HG02852 (cell line): Measurements from ENCODE around the gene LRFN2.

Experiments
- ATAC-seq: cut with Tn5 transposase; IDR thresholded peaks from one replicate; pipeline ENCODE4 v1.9.1; 2021; ENCODE audit warnings: mild to moderate bottlenecking, moderate library complexity; ENCODE audit not compliant: unreplicated experiment

The LRFN2 gene

GRCh38 chr6:40439026-40439800 is 148.0 kb downstream of the LRFN2 start:
- no peak for ATAC-seq

DNA sequence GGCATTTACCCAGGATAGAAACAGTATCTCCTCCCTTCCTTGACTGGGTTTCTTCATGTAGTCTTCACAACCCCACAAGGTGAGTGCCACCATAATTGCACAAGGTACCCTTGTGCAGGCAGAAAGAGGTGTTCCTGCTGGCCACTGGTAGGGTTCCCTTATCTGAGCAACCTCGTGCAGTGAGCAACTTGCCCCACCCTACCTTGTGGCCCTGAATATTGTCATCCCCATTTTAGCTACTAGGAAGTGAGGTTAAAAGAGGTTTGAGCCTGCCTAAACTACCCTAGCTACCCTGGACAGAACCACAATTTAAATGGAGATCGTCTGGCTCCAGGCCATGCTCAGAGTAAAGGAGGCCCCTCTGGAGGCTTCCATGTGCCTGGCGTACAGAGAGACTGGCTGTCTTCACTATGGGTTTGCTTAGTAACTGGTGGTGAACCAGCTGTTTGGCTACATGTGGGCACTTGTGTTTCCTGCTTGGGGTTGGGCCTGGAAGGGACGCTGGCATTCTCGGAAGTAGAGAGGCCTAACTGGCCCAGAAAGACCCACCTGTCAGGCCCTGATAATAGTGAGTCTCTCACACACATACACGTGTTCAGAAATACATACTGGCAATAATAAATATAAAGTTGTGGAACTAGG is 148.8 kb downstream of the LRFN2 start:
- no peak for ATAC-seq

- no peak for ATAC-seq
Measured at GRCh38 chr6:40437631-40438030, 149.5 kb downstream of the LRFN2 start.

GRCh38 chr6:40436685-40437604 is 150.2 kb downstream of the LRFN2 start:
- no peak for ATAC-seq

- no peak for ATAC-seq
Measured at GRCh38 chr6:40432982-40433381, 154.2 kb downstream of the LRFN2 start.

DNA sequence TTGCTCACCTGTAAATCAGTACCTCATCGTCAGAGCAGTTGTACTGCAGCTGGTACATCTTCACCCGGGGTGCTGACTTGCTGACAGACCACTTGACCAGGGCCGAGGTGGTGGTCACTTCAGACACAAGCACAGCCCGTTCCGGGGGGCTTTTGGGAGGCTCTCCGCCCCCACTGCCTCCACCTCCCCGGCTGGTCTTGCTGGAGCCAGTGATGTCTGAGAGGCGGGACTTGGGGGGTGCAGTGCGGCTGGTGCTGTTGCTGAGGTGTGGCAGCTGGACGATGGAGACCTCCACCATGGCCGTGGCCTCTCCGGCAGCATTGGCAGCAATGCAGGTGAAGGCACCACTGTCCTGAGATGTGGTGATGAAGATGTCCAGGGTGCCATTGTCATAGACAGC is 155.5 kb downstream of the LRFN2 start:
- ATAC-seq: no peak

- ATAC-seq: no peak
Measured at GRCh38 chr6:40427196-40427595, 160.0 kb downstream of the LRFN2 start.

GRCh38 chr6:40426346-40427066 is 160.7 kb downstream of the LRFN2 start:
- ATAC-seq: no peak

GRCh38 chr6:40425192-40425919 is 161.8 kb downstream of the LRFN2 start:
- no peak for ATAC-seq

- no peak for ATAC-seq
Measured at GRCh38 chr6:40422046-40422445, 165.1 kb downstream of the LRFN2 start.

DNA sequence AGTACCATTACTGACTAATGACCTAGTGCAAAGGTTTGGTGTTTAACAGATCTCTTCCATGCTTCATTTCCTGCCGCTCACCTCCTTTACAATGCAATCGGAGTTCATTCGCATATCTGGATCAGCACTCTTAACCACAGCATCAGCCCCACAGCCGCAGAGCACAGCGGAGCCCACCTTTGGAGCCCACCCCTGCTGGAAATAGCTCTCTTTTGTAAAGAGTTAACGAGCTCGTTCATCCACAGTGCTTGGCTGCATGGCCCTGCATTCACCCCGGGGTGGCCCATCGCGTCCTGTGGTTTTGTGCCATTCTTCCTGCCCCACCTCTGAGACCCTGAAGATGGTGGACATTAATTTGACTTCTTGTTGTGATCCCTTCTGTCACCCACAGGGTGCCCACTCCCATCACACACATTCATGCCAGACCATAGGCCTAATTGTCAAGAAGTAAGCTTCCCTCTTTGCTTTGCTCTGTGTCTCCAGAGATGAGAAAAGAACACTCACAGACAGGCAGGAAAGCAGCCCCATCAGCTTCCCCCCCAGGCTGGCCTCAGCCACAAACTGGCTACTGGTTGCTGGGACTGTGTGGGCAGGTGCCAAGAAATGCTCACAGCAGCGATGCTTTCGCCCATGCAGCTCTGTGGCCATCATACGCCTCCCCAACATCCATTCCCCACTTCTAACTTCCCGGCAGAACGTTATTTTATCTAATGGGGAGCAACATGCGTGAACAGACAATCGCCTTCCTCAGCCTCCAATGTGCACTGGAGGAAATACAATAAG is 167.0 kb downstream of the LRFN2 start:
- ATAC-seq: no peak

GRCh38 chr6:40419377-40419776 is 167.8 kb downstream of the LRFN2 start:
- ATAC-seq: no peak

- ATAC-seq: no peak
Measured at GRCh38 chr6:40417031-40417430, 170.1 kb downstream of the LRFN2 start.

DNA sequence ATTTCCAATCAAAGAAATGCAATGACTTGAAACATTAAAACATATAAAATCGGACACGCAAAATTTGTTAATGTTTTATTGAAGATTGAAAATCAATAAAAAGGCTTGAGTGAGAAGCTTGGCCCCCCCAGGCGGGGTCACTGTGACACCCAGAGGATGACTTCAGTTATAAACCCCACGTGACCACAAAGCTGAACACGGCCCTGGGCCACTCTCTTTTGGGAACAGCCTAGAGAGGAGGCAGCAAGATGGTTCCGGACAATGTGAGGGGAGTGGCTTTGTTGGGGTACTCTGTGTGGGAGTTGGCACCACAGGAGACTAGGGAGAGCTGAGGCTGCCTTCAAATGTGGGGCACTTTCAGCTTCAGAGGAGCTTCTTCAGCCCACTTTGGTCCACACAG is 172.5 kb downstream of the LRFN2 start:
- no peak for ATAC-seq

DNA sequence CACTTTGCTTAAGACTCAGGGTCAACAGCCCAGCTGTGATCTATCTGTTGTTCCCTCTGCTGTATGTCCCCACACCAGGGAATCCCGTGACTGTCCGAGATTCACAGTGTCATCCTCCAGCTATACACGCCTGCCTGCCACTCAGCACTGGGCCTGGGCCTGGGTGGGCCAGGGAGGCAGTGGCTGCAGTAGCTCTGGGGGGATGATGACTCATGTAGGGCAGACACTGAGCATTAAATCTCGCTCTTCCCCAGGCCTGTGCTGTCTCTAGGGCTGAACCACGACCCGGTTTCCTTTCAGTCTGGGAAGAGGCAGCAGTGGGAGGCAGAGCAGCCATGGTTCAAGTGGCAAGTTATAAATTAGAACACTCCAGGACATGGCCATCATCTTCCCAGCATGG is 173.9 kb downstream of the LRFN2 start:
- no peak for ATAC-seq

- ATAC-seq: no peak
Measured at GRCh38 chr6:40411881-40412280, 175.3 kb downstream of the LRFN2 start.

DNA sequence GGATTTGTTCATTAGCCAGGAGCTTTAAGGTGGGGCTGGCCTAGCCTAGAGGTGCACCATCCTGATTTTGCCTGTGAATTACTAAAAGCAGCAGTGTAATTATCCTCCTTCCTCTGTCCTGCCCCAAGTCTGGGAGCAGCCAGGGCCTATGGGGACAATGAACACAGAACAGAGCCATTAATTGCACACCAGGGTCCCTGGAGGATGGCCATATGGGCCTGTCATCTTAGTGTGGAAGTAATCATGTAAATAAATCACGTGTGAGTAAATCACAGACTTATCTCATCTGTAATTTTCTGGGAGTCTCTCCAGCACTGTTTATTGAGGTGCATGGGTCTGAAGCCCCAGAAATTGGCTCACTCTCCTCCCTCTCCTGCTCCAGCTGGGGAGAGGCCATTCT is 176.3 kb downstream of the LRFN2 start:
- ATAC-seq: no peak

DNA sequence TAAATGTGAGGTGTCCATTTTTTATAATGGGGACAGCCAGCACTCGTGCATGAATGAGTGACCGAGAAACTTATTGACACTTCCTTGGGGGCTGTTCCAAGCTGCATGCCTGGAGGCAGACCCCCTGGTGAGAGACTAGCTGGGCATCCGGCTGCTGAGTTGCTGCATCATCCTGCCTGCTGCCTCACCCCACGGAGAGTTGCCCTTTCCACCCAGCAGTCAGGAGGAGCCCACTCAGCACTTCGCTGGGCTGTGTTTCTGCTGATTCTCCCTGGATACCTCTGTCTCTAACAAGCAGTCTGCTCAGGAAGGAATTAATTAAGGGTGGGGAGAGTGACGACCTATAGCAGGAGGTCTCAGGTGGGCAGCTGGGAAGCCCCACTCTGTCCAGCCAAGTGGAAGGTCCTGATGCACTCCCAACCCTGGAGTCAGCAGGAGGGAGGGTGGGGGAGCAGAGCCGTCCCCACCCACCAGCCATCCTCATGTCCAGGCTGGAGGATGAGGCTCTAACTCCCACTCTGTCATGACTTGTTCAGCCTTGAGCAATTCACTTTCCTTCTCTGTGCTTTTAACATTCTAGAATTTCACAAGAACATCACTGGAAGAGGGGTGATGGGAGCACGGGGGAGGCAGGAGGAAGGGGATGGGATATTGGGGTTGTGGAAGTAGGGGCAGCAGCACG is 177.3 kb downstream of the LRFN2 start:
- ATAC-seq: no peak
